GM23248 (cell line): Measurements from ENCODE around the gene ARHGEF28. TPM values are rescaled to one million over a fixed set of nuclear protein-coding genes. Genes with fewer than 3 reads are reported as not detected.

Experiments used
- DNase-seq: peaks from one replicate; pipeline ENCODE4 v3.0.0-alpha.2; 2015
- H2AFZ ChIP-seq: fragments of 200-600 bp; sonication (generic); 2 replicates; pipeline ENCODE4 v1.6.1; 2016; ENCODE audit warnings: antibody characterized with exemption
- H3F3A ChIP-seq: fragments of 200-600 bp; sonication (generic); 2 replicates; pipeline ENCODE4 v1.6.1; 2016; ENCODE audit warnings: mild to moderate bottlenecking, antibody characterized with exemption, mixed run types; ENCODE audit not compliant: insufficient read depth
- H3K27ac ChIP-seq: fragments of 200-600 bp; sonication (generic); 2 replicates; pipeline ENCODE4 v1.5.1; 2016; ENCODE audit warnings: mild to moderate bottlenecking
- H3K27me3 ChIP-seq: fragments of 200-600 bp; sonication (generic); replicated peaks from 2 replicates; pipeline ENCODE4 v1.6.1; 2016; ENCODE audit warnings: mild to moderate bottlenecking; ENCODE audit not compliant: insufficient read depth
- H3K36me3 ChIP-seq: fragments of 200-600 bp; sonication (generic); 2 replicates; pipeline ENCODE4 v1.6.1; 2016; ENCODE audit warnings: low read depth, mild to moderate bottlenecking
- H3K4me1 ChIP-seq: fragments of 200-600 bp; sonication (generic); 2 replicates; pipeline ENCODE4 v1.6.1; 2016; ENCODE audit warnings: mild to moderate bottlenecking; ENCODE audit not compliant: insufficient read depth
- H3K4me2 ChIP-seq: fragments of 200-600 bp; sonication (generic); one replicate; pipeline ENCODE4 v1.6.1; 2016; ENCODE audit warnings: mild to moderate bottlenecking; ENCODE audit not compliant: unreplicated experiment
- H3K4me3 ChIP-seq: fragments of 200-600 bp; sonication (generic); 2 replicates; pipeline ENCODE4 v1.5.1; 2016; ENCODE audit warnings: mild to moderate bottlenecking
- H3K79me2 ChIP-seq: fragments of 200-600 bp; sonication (generic); 2 replicates; pipeline ENCODE4 v1.6.1; 2016; ENCODE audit warnings: mild to moderate bottlenecking; ENCODE audit not compliant: insufficient read depth
- H3K9ac ChIP-seq: fragments of 200-600 bp; sonication (generic); 2 replicates; pipeline ENCODE4 v1.6.1; 2016; ENCODE audit warnings: mild to moderate bottlenecking
- H3K9me2 ChIP-seq: fragments of 200-600 bp; sonication (generic); 2 replicates; pipeline ENCODE4 v1.6.1; 2016; ENCODE audit warnings: mixed run types, mild to moderate bottlenecking, moderate library complexity; ENCODE audit not compliant: insufficient read depth
- H3K9me3 ChIP-seq: fragments of 200-600 bp; sonication (generic); one replicate; pipeline ENCODE4 v1.6.1; 2017; ENCODE audit warnings: low read depth
- H4K20me1 ChIP-seq: fragments of 200-600 bp; sonication (generic); 2 replicates; pipeline ENCODE4 v1.6.0; 2016; ENCODE audit not compliant: insufficient read depth
- EZH2 ChIP-seq: fragments of 200-600 bp; sonication (generic); IDR thresholded peaks from 2 replicates; pipeline ENCODE4 v1.6.1; 2018; ENCODE audit warnings: antibody characterized with exemption, mild to moderate bottlenecking; ENCODE audit not compliant: insufficient read depth, poor library complexity, severe bottlenecking
- EZH2phosphoT487 ChIP-seq: fragments of 200-600 bp; sonication (generic); IDR thresholded peaks from 2 replicates; pipeline ENCODE4 v1.6.1; 2018; ENCODE audit warnings: antibody characterized with exemption, moderate library complexity, mild to moderate bottlenecking, low read depth; ENCODE audit not compliant: insufficient read depth
- WGBS, 2 experiments: methylation state at CpG; one replicate each; pipeline ENCODE4 v1.1.6; 2015 to 2017; ENCODE audit warnings: low lambda C conversion rate in 2 of 2, low coverage in 1 of 2; ENCODE audit errors: missing lambda C conversion rate in 2 of 2; 5-methylcytosine and 5-hydroxymethylcytosine counted together
- in situ Hi-C: fragments of 300-500 bp; cut with MboI; formaldehyde crosslinking; loops from 2 replicates; pipeline ENCODE4 v1.15.0; 2020
- polyA plus RNA-seq: library from polyadenylated mRNA; unstranded; fragments of >200 nt; fragmentation: Nextera tagmentation; extraction: Ambion mirVana; gene quantifications from 2 replicates; pipeline ENCODE4 v1.2.1, GENCODE V29; 2016
- total RNA-seq: library from RNA; depleted of rRNA; stranded (reverse); fragments of >200 nt; shearing (Covaris generic); gene quantifications from 2 replicates; pipeline ENCODE4 v1.2.3, GENCODE V29; 2014

The ARHGEF28 gene
- total and polyA plus RNA-seq, 2 experiments from 2014 or later: 5.0 to 9.6 TPM

DNA sequence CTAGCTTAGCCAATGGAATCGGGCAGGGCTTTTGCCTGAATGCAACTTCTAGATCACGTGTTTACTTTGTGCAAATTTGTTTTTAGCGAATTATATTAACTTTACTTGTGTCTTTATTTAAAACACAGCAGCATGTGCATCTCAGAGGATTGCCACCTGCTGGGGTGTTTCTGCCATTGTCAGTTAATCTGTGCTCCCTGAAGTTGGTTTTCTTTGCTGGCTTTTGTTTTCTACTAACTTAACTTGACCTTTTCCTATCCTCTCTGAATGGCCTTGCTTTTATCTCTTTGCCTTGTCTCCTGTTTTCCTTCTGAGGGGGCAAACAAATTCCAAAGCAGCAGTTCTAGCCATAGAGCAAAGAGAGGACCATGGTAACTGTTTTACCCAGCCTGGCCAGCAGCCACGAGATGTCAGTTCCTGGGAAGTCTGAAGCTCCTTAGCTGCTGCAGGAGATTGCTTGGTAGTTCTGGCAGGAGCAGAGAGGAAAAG, 67.6 kb downstream of the ARHGEF28 start:
- peak overlapping the region; percentile 14; the same call in 1 of the 2 replicates for H2AFZ ChIP-seq
- peaks cover 49% of the 10 kb centered on the region for H3K4me1 ChIP-seq
- in situ Hi-C loops: no loop called here

DNA sequence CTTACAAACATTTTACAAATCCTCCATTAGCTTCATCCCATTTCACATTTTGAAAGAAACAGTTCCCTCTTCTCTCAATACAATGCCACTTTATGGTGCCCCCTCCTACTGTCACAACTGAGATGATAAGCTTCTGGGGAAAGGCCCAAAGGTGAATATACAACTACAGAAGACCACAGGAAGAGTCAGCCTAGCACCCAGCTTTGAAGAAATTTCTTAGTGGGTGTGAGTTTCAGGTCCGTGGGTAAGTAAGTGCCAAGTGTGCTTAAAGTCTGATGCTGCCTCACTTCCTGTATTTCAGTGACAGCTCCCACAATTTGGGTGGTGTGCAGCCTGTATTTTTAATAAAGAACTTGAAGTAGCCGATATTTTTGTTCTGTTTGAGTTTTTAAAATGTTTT, 68.1 kb downstream of the ARHGEF28 start:
- Histone ChIP-seq H3F3A (peaks cover 26% of the 10 kb centered on the region), H3K27me3 (no peaks in the 10 kb centered on the region), H2AFZ (peak overlapping the region; percentile 14; the same call in 1 of the 2 replicates), H3K4me1 (peaks cover 49% of the 10 kb centered on the region), H3K4me2 (no peak overlapping the region), H4K20me1 (no peaks in the 10 kb centered on the region), H3K9me2 (no peaks in the 10 kb centered on the region), H3K36me3 (no peaks in the 10 kb centered on the region), H3K27ac (0 out of 2 replicates have a peak overlapping the region, but pooled peaks have one; percentile 7), H3K9me3 (no peaks in the 10 kb centered on the region), H3K4me3 (no peak overlapping the region), H3K9ac (no peak overlapping the region), H3K79me2 (0 out of 2 replicates have a peak, but pooled peaks cover 5% of the 10 kb centered on the region)
- WGBS, 2 experiments: 66 to 69% methylated on average over 2 of the region's 2 CpGs
- no peak for TF ChIP-seq EZH2phosphoT487
- TF ChIP-seq EZH2: no peak
- DNase-seq: no peak
- in situ Hi-C loops: no loop called here

More for the DNA sequence above, 67.6 kb downstream of the ARHGEF28 start:
- no peaks in the 10 kb centered on the region for H3K9me2 ChIP-seq
- H3K79me2 ChIP-seq: 0 out of 2 replicates have a peak, but pooled peaks cover 5% of the 10 kb centered on the region
- TF ChIP-seq EZH2 (no peak), EZH2phosphoT487 (no peak)
- no peaks in the 10 kb centered on the region for H3K36me3 ChIP-seq
- H4K20me1 ChIP-seq: no peaks in the 10 kb centered on the region
- H3K27me3 ChIP-seq: no peaks in the 10 kb centered on the region
- DNase-seq: peak; percentile 67
- H3K9me3 ChIP-seq: no peaks in the 10 kb centered on the region
- H3K9ac ChIP-seq: no peak overlapping the region
- H3K4me2 ChIP-seq: peak overlapping the region; percentile 20
- H3F3A ChIP-seq: peaks cover 26% of the 10 kb centered on the region
- 63 to 68% methylated on average over 4 of the region's 4 CpGs for WGBS, 2 experiments
- no peak overlapping the region for H3K4me3 ChIP-seq
- 0 out of 2 replicates have a peak overlapping the region, but pooled peaks have one; percentile 7 for H3K27ac ChIP-seq

DNA sequence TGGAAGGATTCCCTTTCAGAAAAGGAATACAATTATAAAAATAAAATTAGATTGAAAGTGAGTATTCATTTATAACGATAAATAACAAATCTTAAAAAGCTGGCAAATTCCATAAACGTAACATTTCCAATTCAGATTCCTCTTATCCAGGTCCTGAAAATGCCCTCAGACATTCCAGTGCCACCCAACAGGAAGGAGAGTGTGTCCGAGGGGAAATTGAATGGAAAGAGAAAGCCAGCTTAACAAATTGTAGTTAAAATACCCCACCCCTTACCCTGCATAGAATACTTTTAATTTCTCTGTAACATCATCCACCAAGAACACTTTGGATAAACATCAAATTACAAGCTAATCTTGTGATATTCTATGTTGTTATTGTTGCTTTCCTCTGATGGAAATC, 72.0 kb downstream of the ARHGEF28 start:
- H3K9me3 ChIP-seq: no peaks in the 10 kb centered on the region
- no peaks in the 10 kb centered on the region for H4K20me1 ChIP-seq
- H3K36me3 ChIP-seq: no peaks in the 10 kb centered on the region
- no peaks in the 10 kb centered on the region for H3K9me2 ChIP-seq
- H3K27me3 ChIP-seq: no peaks in the 10 kb centered on the region
- no peak overlapping the region for H3K9ac ChIP-seq
- TF ChIP-seq EZH2phosphoT487: no peak
- no peak for TF ChIP-seq EZH2
- no peak for DNase-seq
- peaks cover 29% of the 10 kb centered on the region for H3K4me1 ChIP-seq
- 89 to 90% methylated on average over 3 of the region's 3 CpGs for WGBS, 2 experiments
- H3K4me2 ChIP-seq: no peak overlapping the region
- H3K27ac ChIP-seq: no peak overlapping the region
- H3K79me2 ChIP-seq: 0 out of 2 replicates have a peak, but pooled peaks cover 5% of the 10 kb centered on the region
- no peak overlapping the region for H2AFZ ChIP-seq
- in situ Hi-C loops: no loop called here
- no peak overlapping the region for H3K4me3 ChIP-seq
- peaks cover 4% of the 10 kb centered on the region for H3F3A ChIP-seq

DNA sequence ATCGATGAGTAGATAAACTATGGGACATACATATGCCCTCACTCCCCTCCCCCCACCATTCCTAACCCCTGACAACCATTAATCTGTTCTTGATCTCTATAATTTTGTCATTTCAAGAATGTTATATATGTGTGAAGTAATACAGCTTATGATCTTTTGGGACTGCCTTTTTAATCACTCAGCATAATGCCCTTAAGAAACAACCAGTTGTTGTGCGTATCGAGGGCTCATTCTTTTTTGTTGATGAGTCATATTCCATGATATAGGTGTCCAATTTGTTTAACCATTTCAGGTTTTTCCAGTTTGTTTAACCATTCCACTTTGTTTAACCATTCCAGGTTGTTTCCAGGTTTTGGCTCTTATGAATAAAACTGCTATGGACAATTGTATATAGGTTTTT, 75.6 kb downstream of the ARHGEF28 start:
- Histone ChIP-seq H4K20me1 (no peaks in the 10 kb centered on the region), H3K79me2 (no peaks in the 10 kb centered on the region), H3K9ac (no peak overlapping the region), H3K4me2 (no peak overlapping the region), H3K9me2 (no peaks in the 10 kb centered on the region), H3K27ac (no peak overlapping the region), H3K4me1 (peaks cover 8% of the 10 kb centered on the region), H3K4me3 (no peak overlapping the region), H2AFZ (no peak overlapping the region), H3K9me3 (no peaks in the 10 kb centered on the region), H3K27me3 (no peaks in the 10 kb centered on the region), H3F3A (no peaks in the 10 kb centered on the region), H3K36me3 (no peaks in the 10 kb centered on the region)
- in situ Hi-C loops: no loop called here
- WGBS, 2 experiments: 55 to 57% methylated on average over 3 of the region's 3 CpGs
- TF ChIP-seq EZH2 (no peak), EZH2phosphoT487 (no peak)
- DNase-seq: peak; percentile 30
